Panc1 (cell line): Measurements from ENCODE around the gene MAFG.

Source experiments
- CTCF ChIP-seq: fragments of 450-650 bp; IDR thresholded peaks from 2 replicates; pipeline ENCODE4 v1.5.1; 2017; ENCODE audit warnings: mild to moderate bottlenecking
- POLR2AphosphoS5 ChIP-seq: IDR thresholded peaks from 2 replicates; pipeline ENCODE4 v1.6.1; 2012; ENCODE audit warnings: mild to moderate bottlenecking, low read depth, low read length, moderate library complexity
- TF ChIP-seq, protein P1 (sequence below), 2 experiments: IDR thresholded peaks; 2 replicates each; pipeline ENCODE4 v1.6.1; 2011 to 2012; ENCODE audit warnings: low read depth in 2 of 2, control low read depth in 1 of 2, low read length in 1 of 2, mild to moderate bottlenecking in 1 of 2, moderate library complexity in 1 of 2; ENCODE audit not compliant: insufficient read depth in 1 of 2

- TF ChIP-seq CTCF, result peak; percentile 80; the same call in 1 of the 2 replicates
- peak; percentile 63 for TF ChIP-seq POLR2AphosphoS5
- TF ChIP-seq, protein P1, sequence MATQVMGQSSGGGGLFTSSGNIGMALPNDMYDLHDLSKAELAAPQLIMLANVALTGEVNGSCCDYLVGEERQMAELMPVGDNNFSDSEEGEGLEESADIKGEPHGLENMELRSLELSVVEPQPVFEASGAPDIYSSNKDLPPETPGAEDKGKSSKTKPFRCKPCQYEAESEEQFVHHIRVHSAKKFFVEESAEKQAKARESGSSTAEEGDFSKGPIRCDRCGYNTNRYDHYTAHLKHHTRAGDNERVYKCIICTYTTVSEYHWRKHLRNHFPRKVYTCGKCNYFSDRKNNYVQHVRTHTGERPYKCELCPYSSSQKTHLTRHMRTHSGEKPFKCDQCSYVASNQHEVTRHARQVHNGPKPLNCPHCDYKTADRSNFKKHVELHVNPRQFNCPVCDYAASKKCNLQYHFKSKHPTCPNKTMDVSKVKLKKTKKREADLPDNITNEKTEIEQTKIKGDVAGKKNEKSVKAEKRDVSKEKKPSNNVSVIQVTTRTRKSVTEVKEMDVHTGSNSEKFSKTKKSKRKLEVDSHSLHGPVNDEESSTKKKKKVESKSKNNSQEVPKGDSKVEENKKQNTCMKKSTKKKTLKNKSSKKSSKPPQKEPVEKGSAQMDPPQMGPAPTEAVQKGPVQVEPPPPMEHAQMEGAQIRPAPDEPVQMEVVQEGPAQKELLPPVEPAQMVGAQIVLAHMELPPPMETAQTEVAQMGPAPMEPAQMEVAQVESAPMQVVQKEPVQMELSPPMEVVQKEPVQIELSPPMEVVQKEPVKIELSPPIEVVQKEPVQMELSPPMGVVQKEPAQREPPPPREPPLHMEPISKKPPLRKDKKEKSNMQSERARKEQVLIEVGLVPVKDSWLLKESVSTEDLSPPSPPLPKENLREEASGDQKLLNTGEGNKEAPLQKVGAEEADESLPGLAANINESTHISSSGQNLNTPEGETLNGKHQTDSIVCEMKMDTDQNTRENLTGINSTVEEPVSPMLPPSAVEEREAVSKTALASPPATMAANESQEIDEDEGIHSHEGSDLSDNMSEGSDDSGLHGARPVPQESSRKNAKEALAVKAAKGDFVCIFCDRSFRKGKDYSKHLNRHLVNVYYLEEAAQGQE (IDR thresholded peaks at IDR 0.05; ENCODE audit: insufficient read depth in 1 of 2, low read depth in 2 of 2, low read length in 1 of 2), result no peak
Measured at GRCh38 chr17:81927653-81928543, at the start of gene MAFG.
